ENCODE results near the gene HLA-E.

DNA sequence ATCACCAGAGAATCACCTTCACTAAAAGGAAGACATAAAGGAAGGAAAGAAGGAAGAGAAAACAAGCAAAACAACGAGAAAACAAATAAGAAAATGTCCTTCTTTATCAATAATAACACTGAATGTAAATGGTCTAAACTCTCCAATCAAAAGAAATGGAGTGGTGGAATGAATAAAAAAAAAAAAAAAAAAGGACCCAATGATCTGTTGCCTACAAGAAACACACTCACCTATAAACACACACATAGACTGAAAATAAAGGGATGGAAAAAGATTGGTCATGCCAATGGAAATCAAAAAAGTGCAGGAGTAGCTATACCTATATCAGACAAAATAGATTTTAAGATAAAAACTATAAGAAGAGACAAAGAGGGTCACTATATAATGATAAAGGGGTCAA is 30.2 kb upstream of the HLA-E start:
- no peak for TF ChIP-seq POLR2A (IDR thresholded peaks at IDR 0.05)
- TF ChIP-seq, protein P1, sequence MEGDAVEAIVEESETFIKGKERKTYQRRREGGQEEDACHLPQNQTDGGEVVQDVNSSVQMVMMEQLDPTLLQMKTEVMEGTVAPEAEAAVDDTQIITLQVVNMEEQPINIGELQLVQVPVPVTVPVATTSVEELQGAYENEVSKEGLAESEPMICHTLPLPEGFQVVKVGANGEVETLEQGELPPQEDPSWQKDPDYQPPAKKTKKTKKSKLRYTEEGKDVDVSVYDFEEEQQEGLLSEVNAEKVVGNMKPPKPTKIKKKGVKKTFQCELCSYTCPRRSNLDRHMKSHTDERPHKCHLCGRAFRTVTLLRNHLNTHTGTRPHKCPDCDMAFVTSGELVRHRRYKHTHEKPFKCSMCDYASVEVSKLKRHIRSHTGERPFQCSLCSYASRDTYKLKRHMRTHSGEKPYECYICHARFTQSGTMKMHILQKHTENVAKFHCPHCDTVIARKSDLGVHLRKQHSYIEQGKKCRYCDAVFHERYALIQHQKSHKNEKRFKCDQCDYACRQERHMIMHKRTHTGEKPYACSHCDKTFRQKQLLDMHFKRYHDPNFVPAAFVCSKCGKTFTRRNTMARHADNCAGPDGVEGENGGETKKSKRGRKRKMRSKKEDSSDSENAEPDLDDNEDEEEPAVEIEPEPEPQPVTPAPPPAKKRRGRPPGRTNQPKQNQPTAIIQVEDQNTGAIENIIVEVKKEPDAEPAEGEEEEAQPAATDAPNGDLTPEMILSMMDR (IDR thresholded peaks at IDR 0.05) = no peak

All from uterus (tissue), 2 donors.